Inferior parietal cortex (tissue), 1 donor: ENCODE data around the gene ADAMTS17.
A peak's percentile ranks its signal among the peaks of the same experiment; 100 is the strongest.

Experiments
- DNase-seq: peaks from one replicate; pipeline ENCODE4 v3.0.0-alpha.2; 2016; ENCODE audit errors: extremely low spot score

Gene ADAMTS17

GRCh38 chr15:100174159-100174903 lies 167.4 kb downstream of the ADAMTS17 start:
- DNase-seq, result no peak

DNA sequence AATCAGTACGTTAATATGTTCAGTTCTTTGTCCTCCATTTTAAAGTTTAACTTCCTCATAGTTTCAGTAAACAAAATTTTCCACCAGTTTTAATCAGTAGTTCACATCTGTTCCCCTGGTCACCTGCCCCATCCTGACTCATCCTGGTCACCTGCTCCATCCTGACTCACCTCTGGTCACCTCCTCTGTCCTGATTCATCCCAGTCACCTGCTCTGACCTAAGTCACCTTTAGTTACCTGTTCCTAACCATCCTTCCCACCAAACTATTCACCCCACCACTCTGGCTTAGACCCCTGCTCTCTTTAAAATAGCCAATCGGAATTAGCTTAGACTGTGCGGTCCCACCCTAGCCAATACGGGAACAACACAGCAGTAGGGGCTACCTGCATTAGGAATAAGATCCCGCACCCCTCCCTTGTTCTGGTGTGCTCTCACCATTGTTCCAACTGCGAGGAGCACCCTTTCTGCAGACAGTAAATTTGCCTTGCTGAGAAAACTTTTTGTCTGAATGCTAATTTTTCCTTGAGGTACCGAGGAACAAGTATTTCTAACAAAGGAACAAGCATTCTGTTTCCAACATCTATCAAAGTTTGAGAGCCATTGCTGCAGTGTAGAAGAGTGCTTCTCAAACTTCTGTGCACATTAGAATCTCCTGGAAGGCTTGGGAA lies 169.3 kb downstream of the ADAMTS17 start:
- DNase-seq, result no peak

- DNase-seq, result no peak
Measured at GRCh38 chr15:100171411-100171810, 170.4 kb downstream of the ADAMTS17 start.

DNA sequence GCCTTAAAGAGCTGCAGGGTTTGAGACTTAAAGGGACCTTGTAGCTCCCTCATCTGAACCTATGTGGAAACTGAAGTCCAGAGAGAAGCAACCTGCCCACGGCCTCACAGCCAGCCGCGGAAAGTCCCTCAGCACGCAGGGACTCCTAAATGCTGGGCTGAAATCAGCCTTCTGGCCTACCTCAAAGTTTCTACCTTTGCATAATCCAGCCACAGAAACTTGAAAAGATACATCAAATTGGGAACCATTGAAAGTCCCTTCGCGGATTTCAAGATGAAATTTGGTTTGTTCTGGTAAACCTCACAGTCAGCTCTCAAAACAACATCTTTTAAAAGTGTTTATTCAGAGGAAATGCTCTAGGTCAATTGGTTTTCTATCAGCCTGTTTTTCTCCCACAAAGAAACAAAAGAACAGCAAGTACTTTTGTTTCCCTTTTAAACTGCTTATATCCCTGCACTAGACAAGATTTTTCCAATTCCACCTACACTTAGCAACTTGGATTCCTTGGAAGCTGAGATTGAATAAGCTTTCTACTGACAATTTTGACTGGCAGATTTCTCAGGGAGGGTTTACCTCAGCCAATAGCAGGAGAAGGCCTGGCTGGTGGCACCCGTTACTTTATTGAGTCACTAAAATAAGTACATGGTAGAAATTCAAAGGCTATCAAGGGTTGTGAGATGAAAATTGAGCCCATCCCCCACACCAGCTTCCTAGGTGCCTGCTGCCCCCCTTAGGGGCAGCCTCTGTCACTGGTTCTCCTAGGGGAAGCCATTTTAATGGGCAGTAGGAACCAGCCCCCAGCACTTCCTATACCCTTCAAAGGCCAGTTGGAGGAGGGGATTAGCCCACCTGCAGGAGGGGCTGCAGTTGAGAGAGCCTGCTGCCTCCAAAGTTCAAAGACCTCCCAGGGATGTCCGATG lies 171.2 kb downstream of the ADAMTS17 start:
- no peak for DNase-seq

- no peak for DNase-seq
Measured at GRCh38 chr15:100169615-100170290, 172.0 kb downstream of the ADAMTS17 start.

- DNase-seq, result no peak
Measured at GRCh38 chr15:100168787-100169186, 173.0 kb downstream of the ADAMTS17 start.

DNA sequence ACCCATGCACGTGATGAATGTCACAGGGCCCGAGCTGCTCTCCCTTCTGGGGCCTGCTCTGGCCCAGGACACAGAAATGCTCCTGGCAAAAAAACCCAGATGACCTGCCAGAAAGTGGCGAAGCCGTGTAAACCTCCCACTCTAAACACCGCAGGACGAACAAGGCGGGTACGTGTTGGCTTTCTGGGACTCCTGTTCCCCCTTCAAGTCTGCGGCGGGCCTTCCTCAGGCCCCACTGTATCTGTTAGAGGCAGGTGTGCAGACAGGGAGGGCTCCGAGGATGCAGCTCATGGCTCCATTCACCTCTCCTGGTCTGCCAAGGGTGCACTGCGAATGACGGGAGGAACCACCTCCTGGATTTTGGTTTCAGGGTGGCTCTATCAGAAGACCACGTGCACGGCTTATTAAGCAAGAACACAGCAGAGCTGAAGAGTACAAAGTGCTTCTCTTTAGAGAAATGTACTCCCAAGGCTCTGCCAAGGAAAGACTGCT lies 173.8 kb downstream of the ADAMTS17 start:
- DNase-seq, result peak; percentile 10

GRCh38 chr15:100166313-100166712 lies 175.5 kb downstream of the ADAMTS17 start:
- DNase-seq, result no peak

DNA sequence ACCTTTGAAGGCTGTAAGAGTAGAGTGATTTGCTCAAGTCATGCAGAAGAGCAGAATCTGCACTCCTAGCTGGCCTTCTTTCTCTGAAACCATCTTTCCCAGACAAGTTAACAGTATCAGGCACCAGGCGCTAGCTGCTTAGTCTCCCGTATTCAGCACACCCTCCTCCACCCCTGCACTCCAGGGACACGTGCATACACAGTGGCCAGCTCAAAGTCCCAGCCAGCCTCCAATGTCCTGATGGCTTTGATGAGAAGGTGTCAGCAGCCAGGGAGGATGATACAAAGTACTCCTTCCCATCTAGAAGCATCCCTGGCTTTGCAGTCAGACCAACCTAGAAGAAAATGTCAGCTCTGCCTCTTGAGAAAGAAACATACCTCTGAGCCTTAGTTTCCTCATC lies 177.8 kb downstream of the ADAMTS17 start:
- DNase-seq, result no peak

DNA sequence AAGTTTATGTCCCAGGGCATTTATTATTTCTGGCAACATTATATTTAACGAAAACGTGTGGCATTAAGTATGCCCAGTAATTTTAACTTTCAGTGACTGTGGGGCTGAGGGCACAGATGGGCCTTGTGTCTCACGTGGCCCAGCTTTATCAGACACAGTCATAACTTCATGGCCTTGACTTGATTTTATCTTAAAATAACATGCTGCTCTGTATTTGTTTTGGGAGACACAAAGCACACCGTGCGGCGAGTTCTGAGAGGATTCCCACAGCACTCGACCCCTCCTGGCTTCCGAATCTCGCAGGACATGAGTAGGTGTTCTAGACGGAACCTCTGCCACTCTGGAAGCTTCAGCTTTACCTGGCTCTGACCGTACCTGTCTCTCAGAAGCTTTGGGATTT lies 180.8 kb downstream of the ADAMTS17 start:
- no peak for DNase-seq

GRCh38 chr15:100159436-100159835 lies 182.3 kb downstream of the ADAMTS17 start:
- no peak for DNase-seq

DNA sequence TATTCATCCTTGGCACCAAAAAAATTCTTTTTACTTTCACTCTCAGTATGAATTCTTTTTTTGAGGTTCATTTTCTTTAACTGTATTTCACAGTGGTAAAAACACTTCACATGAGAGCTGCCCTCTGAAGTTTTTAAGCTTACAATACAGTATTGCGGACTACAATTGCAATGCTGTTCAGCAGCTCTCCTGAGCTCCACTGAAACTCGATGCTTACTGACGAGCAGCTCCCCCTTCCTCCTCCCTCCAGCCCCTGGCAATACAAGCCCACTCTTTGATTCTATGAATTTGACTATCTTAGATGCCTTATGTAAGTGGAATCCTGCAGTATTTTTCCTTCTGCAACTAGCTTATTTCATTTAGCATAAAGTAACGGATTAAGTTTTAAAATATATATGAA lies 183.4 kb downstream of the ADAMTS17 start:
- DNase-seq, result no peak

- no peak for DNase-seq
Measured at GRCh38 chr15:100156201-100156600, 185.6 kb downstream of the ADAMTS17 start.

GRCh38 chr15:100154338-100154737 lies 187.4 kb downstream of the ADAMTS17 start:
- no peak for DNase-seq

DNA sequence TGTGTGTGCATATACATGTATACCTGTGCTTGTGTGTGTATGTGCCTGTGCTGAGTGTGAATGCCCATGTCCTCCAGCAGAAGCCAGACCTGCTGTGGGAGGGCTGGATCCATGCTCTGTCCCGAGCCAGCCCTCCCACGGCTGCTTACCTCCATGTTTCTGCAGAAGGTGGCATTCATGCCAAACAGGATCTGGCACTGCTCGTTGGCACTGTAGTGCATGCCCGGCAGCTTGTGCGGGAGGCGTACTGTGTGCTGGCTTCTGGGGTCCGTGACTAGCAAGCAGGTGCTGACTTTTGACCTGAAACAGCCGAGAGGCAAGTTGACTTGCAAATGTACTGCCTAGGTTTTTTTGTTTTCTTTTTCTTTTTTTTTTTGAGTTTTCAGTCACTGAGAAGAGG lies 189.3 kb downstream of the ADAMTS17 start:
- DNase-seq, result no peak

GRCh38 chr15:100150906-100151305 lies 190.9 kb downstream of the ADAMTS17 start:
- no peak for DNase-seq

DNA sequence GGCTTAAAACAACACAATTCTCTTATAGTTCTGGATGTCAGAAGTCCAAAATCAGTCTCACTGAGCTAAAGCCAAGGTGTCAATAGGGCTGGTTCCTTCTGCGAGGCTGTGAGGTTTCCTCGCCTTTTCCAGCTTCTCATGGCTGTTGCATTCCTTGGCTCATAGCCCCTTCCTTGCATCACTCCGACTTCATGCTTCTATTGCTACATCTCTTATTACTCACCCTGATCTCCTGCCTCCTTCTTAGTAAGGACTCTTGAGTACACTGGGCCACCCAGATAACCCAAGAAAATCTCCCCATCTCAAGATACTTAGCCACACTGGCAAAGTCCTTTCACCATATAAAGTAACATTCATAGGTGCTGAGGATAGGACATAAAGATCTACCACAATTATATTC lies 193.9 kb downstream of the ADAMTS17 start:
- DNase-seq, result no peak

DNA sequence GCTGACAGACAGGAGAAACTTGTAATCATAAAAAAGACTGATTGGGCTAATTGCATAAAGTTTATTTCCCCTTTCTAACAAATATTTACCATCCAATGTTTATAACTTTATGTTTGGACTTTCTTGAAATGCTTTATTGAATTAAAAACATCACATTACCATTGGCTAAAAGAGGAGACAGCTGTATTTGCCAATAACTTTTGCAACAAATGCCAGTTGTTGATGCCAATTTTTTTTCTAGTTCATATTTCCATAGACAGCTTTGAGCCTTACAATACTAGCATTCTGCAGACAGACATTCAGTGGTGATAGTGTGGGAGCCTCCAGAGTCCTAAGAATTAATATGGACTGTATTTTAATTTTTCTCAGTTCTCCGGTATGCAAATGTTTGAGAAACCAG lies 198.4 kb downstream of the ADAMTS17 start:
- DNase-seq, result no peak

DNA sequence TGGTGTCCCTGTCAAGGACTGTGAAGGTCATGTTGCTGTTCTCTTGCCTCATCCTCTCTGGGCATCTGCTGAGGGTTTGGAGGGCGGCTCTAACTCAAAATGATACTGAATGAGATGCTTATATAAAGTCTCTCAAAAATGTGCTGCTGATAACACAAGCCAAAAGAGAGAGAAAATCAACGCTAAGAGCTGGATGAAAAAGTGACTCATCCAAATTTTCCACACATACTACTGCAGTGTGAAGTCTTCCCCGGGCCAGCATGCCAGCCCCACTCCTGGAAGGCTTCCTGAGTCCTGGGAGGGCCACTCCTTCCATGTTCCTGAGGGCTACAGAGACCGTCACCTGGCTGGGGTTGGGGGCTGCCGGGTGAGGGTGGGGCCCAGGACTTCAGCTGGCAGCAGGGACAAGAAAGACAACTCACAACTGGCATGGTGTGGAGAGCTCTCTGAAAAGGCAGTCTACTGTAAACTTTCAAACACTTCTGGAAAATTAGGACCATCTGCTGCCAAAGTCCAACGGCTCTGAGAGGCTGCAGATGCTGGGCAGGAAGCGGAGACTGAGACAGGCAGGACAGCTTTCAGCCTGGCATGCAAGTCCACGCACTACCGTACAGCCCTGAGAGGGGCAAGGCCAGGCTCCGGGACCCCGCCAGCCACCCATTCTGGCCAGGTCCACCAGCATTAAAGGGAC lies 200.3 kb downstream of the ADAMTS17 start:
- DNase-seq, result peak; percentile 50

- DNase-seq, result no peak
Measured at GRCh38 chr15:100140527-100141308, 201.1 kb downstream of the ADAMTS17 start.
